GM18861 (cell line): ENCODE results near the gene ZNF776.
"Not testable (repeated sequence)": the region's sequence is repeated elsewhere in the genome, so short reads cannot be mapped to it uniquely, and the experiment has no call there.

Experiments
- ATAC-seq: cut with Tn5 transposase; IDR thresholded peaks from one replicate; pipeline ENCODE4 v1.9.1; 2021; ENCODE audit not compliant: unreplicated experiment

The ZNF776 gene

GRCh38 chr19:57746580-57747471, at the start of gene ZNF776:
Gene ZNF776 (plus strand): TSS chr19:57746815. CDS start chr19:57747059, 244 bp downstream.
- ATAC-seq: peak; percentile 97

DNA sequence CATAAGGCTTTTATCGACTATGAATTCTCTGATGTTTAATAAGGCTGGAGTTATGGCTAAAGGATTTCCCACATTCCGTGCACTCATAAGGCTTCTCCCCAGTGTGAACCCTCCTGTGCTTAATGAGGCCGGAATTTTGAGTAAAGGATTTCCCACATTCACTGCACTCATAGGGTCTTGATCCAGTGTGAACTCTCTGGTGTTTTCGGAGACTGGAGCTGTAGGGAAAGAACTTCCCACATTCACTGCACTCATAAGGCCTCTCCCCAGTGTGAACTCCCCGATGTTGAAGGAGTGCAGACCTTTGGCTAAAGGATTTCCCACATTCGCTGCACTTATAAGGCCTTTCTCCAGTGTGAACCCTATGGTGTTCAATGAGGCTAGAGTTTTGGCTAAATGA, 45.0 kb upstream of the ZNF776 start:
- no peak for ATAC-seq

GRCh38 chr19:57706346-57706745, 40.3 kb upstream of the ZNF776 start:
- no peak for ATAC-seq

- no peak for ATAC-seq
Measured at GRCh38 chr19:57708641-57709361, 37.8 kb upstream of the ZNF776 start, which contains the start of gene ZNF154. Gene ZNF154 (minus strand): TSS chr19:57709204. CDS start chr19:57708971, 233 bp downstream.

DNA sequence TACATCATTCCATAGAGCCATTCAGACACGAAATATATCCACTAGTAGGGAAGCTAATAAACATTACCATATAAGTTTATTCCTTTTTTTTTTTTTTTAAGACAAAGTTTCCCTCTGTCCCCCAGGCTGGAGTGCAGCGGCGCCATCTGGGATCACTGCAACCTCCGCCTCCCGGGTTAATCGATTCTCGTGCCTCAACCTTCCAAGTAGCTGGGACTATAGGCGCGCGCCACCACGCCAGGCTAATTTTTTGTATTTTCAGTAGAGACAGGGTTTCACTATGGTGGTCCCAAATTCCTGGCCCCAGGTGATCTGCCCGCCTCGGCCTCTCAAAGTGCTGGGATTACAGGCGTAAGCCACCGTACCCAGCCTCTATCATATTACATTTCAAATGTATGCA, 37.0 kb upstream of the ZNF776 start:
- ATAC-seq: no peak

GRCh38 chr19:57712222-57712621, 34.4 kb upstream of the ZNF776 start:
- ATAC-seq: no peak

GRCh38 chr19:57719424-57719823, 27.2 kb upstream of the ZNF776 start:
- no peak for ATAC-seq

GRCh38 chr19:57719901-57720519, 26.6 kb upstream of the ZNF776 start:
- ATAC-seq: no peak

DNA sequence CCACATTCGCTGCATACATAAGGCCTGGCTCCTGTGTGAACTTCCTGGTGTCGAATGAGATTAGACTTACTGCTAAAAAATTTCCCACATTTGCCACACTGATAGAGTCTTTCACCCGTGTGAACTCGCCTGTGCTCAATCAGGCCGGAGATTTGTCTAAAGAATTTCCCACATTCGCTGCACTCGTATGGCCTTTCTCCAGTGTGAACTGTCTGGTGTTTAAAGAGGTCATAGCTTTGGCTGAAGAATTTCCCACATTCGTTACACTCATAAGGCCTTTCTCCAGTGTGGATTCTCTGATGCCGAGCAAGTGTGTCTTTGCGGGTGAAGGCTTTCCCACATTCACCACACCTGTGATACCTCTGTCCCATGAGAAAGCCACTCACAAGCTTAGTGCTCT, 25.7 kb upstream of the ZNF776 start:
- no peak for ATAC-seq

DNA sequence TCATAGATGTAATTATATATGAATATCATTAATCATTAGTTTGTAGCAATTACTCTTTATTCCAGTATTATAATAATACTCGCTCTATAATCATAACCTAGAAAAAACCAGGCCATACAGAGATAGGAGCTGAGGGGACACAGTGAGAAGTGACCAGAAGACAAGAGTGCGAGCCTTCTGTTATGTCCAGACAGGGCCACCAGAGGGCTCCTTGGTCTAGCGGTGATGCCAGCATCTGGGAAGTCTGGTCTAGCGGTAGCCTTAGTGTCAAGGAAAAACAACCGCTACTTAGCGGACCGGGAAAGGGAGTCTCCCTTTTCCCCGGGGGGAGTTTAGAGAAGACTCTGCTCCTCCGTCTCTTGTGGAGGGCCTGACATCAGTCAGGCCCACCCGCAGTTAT, 8.3 kb upstream of the ZNF776 start:
- ATAC-seq: not testable (repeated sequence)

DNA sequence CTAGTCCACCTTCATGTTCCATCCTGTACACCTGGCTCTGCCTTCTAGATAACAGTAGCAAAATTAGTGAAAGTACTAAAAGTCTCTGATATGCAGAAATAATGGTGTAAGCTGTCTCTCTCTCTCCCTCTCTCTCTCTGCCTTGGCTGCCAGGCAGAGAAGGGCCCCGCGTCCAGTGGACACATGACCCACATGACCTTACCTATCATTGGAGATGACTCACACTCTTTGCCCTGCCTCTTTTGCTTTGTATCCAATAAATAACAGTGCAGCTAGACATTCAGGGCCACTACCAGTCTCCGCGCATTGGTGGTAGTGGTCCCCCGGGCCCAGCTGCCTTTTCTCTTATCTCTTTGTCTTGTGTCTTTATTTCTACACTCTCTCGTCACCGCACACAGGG, 7.8 kb upstream of the ZNF776 start:
- not testable (repeated sequence) for ATAC-seq

GRCh38 chr19:57747472-57747807, 825 bp downstream of the ZNF776 start:
- no peak for ATAC-seq

DNA sequence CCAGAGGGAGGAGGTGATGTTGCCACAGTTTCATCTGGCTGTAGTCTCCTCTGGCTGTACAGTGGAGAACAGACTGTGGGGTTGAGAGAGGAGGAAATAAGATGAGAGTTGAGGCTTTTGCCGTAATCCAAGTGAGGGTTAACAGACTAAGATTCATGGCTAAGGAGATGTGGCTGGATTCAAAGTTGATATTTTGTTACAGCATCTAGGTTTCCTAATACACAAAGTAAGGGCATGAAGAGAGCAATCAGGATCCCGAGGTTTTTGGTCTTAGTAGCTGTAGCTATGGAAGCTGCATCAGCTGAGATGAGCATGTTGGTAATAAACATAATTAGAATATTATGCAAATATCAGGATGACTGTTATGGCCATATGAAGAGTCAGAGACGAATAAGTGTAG, 1.4 kb downstream of the ZNF776 start:
- ATAC-seq: no peak

- no peak for ATAC-seq
Measured at GRCh38 chr19:57754091-57754673, 7.6 kb downstream of the ZNF776 start.

GRCh38 chr19:57755031-57755430, 8.4 kb downstream of the ZNF776 start:
- no peak for ATAC-seq

GRCh38 chr19:57757941-57758340, 11.3 kb downstream of the ZNF776 start:
- no peak for ATAC-seq

- no peak for ATAC-seq
Measured at GRCh38 chr19:57759096-57759495, 12.5 kb downstream of the ZNF776 start.

- ATAC-seq: peak; percentile 98
Measured at GRCh38 chr19:57769345-57770131, 22.9 kb downstream of the ZNF776 start, which contains the start of gene ZNF586. Gene ZNF586 (plus strand): TSS chr19:57769676. CDS start chr19:57769843, 167 bp downstream.

GRCh38 chr19:57771417-57771816, 24.8 kb downstream of the ZNF776 start:
- no peak for ATAC-seq

DNA sequence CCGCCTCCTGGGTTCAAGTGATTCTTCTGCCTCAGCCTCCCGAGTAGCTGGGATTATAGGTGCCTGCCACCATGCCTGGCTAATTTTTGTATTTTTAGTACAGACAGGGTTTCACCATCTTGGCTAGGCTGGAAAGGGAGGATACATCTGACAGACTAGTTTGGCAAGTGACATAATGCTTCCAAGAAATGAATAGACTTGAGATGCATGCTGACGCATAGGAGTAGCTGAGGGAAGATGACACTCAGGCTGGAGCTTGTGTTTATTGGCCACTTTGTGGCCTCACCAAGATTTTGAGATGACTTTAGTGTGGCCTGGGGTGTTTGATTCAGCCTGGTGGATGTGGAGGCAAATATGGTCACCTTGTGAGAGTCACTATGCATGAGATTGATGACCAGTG, 26.9 kb downstream of the ZNF776 start:
- ATAC-seq: no peak
